TTC549 (cell line): Measurements from ENCODE around the gene CIDEA.

Experiments
- FAIRE-seq: peaks from 2 replicates; lab custom pipeline; 2012; peaks lifted over from hg19 to GRCh38; lab: Jason Lieb, UNC

Gene CIDEA

DNA sequence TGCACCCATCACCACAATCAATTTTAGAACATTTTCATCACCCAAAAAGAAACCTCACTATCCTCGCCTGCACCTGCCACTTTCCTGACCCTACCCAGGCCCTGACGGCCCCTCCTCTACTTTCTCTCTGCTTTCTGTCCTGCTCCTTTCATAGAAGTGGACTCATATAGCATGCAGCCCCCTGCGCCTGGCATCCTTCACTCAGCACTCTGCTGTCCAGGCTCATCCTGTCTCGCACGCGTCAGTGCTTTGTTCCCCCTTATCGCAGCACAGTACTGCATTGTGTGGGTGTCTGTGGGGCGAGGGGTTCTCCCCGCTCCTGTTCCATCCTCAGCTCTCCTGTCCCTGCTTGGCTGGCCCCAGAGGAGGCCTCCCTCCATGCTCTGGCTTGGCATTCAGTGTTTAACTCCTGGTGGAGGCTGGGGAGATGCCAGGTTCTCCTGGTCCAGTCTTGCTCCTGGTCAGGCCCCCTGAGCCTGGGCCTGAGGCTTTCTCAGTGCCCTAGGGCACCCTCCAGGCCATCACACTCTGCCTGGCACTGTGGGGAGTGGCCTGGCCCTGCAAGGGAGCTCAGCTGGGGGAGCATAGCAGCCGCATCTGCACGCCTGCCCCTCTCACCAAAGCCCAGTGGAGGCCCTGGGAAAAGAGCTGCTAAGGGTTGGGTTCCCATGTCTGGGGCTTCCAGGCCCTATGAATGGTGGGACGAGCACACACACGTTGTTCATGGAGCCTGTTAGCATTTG is 47.3 kb downstream of the CIDEA start:
- FAIRE-seq = no peak

DNA sequence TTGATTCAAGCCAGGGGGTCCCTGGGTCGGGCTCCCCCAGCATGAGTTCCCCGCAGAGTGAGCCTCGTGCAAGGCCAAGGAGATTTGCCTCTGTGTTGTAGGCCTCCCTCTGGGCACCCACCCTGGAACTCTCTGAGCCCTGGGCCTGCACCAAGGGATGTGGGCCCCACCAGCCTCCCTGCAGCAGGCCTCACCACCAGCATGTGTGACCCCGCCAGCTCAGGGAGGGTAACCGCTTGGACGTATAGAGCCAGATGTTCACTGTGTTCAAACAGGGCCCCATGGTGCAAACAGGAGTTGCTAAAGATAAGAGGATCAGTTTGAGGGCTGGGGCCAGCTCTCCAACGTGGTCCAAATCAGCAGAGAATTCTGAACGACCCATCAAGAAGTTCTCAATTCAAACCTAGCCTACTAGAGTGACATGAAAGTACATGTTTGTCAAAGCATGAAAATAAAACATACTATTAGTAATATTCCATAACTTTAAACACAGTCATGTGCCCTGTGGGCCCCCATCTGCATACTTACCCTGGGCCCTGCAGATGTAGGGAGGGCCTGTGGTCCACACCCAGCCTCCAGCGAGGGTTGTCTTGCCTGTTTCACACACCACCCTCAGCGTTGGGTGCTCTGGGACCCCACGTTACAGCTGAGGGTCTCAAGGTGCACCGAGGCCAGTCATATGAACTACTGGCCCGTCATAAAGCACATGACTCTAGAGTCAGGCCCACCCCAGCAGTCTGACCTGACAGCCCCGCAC is 48.4 kb downstream of the CIDEA start:
- no peak for FAIRE-seq

DNA sequence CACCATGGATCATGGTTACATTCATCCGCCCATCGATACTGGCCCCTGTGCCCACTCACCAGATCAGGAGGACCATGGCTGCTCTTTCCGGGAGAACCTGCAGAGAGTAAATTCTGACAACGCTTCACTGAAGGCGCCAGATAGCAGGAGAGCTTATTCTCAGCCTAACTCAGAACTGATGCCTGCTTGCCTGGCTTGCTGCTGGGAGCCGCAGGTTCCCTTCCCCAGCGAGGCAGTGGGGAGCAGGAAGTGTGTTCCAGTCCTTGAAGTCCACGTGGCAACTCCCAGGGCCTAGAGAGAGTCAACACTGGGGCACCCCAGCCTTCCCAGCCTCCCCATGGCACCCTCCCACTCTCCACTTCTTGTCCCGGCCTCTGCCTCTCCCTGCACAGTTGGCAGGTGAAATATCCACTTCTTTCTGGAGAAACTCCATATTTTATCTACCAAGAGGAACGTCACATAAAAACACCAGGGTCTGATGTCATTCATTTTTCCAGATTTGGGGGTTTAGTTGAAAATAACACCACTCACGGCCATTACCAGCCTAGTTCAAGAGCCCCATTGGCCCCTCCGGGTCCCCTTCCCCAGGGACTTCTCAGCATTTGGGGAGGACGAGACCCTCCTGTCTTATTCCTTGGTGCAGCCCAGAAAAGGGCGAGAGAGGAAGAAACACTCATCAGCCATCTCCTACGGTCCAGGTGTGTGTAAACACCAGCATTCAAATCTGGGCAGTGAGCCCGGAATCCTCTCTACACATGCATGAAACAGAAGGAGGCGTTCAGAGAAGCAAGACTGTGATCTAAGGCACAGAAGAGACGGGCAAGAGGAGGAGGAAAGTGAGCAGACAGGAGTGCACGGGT is 50.4 kb downstream of the CIDEA start:
- no peak for FAIRE-seq

DNA sequence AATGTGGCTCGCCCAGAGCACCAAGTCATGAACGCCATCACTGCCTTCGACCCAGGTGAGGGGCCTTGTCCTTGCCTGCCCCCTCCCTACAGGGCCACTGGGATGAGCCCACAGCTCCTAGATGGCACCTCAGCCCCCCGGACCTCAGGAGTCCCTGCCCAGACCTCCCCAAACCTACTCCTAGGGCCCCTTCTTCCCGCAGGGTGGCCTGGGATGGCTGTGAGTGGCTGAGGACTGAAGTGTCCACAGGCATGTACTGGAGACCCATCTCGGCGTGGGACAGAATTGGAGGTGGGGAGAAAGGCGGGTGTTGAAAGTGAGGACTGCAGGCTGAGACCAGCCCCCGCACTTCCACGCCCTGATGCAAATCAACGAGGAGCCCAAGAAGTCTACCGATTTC is 51.0 kb downstream of the CIDEA start:
- no peak for FAIRE-seq

DNA sequence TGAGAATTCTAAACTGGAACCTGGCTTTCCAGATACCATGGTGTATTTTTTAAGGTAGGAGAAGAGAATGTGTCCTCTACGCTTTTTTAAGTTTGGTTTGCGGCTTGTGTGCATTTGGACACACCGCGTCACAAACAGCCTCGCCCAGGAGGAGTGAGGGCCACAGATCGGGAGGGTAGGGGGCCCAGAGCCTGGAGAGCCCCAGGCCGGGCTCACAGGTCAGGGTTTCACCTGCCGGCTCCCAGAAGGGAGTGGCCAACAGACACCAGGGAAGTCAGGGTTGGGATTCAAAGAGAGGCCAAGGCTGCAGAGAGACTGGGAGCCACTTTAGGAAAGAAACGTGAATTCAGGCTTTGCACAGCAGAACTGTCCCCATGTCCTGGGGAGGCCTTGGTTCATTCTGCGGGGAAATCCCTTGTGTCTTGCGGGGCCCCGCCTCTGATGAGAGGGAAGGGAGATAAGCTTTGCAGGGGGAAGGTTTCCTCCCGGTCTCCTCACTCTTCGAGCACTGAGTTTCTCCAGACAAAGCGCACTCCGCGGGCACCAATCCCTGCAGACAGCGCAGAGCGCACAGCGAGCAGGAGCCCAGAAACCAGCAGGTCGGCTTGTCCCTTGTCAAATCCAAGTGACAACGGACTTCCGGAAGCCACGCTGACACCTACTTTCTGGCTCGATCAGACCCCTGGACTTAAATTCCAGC is 51.9 kb downstream of the CIDEA start:
- FAIRE-seq = no peak

DNA sequence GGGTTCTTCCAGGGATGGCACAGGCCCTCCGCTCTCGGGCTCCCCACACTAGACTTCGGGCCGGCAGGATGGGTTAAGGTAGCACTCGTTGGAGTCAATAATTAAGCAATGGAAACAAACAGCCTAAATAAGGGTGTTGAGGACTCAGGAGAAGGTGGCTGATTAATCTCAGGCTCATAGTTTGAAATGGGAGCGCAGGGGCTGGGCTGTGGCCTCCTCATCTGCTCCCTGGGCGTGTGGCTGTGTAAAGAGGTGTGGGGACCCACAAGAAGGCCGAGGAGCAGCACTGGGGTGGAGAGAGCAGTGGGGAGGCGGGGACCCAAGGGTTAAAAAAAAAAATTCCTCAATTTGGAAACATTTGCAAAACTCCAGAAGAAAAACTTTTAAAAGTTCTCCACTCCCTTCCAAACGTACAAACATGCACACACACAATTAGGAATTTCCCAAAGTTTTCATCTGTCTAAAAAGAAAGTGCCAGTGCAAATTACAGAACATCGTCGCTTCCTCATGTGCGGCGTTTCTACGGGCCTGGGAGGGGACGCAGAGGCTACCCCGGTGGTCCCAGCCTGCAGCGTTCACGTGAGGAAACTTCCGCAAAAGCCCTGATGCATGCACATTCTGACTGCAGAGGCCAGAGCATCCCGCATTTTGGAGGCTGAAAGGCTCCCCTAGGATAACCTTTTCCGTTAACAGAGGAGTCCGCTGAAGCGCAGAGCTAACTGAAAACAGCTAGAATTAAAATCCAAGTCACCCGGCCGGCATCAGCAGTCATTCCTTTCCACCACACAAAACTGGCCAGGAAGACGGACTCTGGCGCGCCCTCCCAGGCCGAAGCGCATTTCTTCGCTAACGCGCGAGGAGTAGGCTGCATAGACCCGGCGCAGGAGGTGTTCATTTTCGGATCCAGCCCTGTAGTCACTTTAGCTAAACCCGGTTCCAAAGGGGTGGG is 52.9 kb downstream of the CIDEA start:
- FAIRE-seq = no peak

DNA sequence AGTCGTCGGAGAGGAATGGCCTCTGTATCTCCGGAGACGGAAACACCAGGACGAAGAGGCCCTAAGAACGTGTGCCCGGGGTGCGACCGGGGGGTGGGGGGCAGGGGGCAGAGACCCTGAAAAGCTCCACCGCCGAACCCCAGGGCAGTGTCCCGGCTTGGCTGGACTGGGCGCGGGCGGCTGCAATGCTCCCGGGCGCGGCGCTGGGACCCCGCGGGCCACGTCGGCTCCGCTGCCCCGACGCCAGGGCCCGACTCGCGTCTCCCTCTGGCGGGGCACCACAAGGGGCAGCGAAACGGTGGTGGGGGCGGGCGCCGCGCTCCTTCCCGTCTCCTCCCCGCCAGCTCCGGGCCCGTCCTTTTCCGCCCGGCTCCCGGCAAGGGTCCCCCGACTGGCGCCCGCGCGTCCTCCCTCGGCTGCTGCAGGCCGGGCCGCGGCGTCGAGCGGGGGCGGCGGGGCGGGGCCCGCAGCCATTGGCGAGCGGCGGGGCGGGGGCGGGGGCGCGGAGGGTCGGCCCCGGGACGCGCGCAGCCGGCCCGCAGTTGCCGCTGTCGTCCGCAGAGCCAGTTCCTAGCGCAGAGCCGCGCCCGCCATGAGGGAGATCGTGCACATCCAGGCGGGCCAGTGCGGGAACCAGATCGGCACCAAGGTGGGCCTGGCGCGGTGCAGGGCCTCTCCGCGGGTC is 53.7 kb downstream of the CIDEA start, which contains the start of gene TUBB6:
Gene TUBB6 (plus strand): TSS at position 541 of the 685 bp plus-strand sequence. CDS start 52 bp downstream, at position 593.
- no peak for FAIRE-seq

DNA sequence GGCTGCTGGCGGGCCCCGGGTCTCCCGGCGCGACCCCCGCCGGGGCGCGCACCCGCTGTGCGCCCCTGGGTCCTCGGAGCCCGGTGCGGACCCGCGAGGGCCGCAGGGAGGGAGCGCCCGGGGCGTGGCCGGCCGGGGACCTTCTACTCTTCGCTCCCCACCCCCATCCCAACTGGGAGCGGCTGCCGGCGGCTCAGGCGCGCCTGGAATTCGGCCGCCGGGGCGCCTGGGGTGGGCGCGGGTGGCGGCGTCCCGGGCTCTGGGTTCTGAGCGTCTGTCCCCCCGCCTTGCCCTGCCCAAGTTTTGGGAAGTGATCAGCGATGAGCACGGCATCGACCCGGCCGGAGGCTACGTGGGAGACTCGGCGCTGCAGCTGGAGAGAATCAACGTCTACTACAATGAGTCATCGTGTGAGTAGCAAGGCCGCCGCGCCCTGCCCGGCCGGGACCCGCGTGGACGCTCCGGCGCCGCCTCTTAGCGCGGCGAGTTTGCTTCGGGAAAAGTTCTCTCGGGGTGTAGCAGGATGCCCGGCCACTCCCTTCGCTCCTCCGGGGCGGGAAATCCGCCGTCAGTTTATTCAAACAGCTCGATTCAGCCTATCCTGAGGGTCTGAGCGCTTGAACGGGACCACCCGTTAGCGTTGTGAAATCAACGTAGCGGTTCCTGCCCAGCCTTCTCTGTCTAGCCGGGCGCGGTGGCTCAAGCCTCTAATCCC is 54.4 kb downstream of the CIDEA start:
- no peak for FAIRE-seq

DNA sequence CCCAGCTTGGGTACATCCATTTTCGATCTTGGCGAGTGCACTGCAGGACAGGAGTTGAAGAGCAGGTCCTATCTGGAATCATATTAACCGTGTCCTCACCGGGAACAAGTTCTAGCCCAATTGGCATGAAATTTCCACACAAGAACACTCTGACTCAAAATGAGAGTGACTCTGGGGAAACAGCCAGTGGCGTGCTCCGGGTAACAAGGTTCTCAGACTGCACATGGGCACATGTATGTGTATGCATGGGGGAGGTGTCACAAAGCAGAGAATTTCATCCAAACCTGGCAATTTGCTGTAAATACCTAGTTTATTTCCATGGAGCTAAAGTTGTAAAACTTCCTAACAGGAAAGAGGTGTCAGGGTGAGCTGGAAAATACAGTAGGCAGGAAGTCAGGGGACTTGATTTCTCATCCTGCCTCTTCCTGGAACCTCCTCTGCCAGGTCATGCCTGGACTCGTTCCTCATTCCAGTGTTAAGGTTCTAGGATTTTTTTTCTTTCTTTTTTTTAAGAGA is 55.6 kb downstream of the CIDEA start:
- no peak for FAIRE-seq

DNA sequence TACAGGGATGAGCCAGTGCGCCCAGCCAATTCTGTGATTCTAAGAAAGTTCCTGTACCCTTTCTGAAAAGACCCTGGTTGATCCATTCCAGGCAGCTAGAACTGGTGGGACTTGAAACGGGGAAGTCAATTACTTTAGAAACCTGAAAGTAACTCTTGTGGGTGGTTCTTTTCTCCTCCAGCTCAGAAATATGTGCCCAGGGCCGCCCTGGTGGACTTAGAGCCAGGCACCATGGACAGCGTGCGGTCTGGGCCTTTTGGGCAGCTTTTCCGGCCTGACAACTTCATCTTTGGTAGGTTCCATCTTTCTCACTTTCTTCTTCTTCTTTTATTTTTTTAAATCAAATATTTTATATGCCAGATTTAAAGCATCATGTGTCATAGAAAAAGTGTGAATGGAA is 56.6 kb downstream of the CIDEA start:
- FAIRE-seq = no peak

DNA sequence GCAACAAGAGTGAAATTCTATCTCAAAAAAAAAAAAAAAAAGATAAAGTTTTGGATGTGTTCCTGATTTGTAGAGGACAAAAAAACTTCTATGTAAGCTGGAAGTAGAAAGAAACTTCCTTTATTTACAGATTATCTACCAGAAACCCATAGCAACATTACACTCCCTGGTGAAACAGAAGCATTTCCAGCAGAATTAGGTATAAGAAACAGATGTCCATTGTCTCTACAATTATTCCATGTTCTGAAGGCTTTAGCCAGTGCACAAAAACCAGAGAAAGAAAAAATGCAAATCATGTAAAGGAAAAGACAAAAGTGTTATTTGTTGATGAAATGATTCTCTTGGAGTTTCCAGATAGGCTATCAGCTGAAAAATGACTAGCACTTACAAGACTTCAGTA is 58.8 kb downstream of the CIDEA start:
- FAIRE-seq = no peak

DNA sequence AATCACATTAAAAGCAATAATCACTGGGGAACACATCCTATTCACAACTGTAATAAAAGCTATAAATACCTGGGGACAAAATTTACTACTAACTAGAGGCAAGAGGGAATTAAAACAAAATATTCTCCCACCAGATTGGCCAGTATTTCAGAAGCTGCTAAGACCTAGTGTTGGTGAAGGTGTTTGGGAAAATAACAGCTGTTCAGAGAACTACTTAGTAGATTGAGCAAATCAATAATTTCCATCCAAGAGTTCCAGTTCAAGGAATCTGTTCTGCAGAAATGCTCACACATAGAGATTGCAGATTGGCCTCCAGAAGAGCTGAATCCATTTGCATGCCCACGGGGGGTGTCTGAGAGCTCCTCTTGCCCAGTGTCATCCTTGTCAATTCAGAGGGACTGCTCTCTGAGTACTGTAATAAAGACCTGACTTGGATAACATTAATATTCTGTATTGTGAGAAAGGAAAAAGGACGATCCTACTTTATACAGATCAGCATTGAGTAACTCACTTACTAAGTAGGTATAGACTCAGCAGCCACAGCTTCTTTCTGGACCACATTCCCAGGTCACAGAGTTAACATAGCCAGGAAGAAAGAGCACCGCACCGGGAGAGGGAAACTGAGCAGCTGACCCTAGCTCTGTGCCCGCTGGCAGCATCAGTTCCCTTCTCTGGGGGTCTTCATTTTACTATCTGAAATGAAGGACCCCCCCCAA is 59.5 kb downstream of the CIDEA start:
- FAIRE-seq = no peak

DNA sequence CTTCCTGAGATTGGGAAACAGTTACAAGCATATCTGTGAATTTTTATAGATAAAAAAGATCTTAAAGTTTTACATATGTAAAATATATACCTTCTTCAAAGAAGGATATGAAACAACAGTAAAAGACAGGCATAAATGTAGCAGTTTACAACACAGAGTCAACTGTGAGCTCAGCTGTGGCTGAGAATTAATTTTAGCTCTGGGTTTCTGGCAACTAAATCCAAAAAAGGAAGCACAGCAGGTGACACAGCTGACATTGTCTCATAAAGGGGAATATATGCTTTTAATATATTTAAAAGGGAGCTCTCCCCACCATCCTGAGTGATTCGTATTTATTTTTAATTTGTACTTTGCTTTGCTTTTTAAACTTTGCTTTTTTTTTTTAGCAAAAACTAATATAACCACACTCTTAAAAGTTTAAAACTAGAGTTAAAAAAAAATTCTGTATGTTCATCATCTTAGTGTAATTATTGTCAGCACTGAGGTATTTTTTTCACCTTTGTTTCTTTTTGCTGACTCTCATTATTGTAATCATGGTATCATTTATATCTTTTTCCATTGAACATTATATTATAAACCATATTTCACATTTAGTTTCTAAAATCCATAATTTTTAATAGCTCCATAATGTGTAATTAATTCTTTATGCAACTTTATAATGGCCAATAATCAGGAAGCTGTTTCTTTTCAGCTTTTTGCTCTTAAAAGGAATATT is 60.6 kb downstream of the CIDEA start:
- no peak for FAIRE-seq

DNA sequence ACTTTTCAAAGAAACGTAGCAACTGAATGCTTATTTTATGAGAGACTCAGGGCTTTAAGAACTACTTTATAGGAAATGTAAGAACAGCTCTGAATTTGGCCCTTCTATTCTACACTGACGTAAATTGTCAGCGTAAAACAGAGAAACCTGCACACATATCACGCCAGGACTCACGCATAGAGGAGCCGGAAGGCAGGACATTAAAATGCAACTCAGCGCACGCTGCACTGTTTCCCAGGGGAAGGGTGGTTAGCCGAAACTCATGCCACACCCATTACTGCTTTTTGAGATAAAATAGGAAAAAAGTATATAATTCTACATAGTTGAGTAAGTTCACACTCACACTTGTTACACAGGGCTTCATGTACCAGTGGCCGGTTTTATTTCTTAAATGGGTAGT is 61.3 kb downstream of the CIDEA start:
- FAIRE-seq = no peak

DNA sequence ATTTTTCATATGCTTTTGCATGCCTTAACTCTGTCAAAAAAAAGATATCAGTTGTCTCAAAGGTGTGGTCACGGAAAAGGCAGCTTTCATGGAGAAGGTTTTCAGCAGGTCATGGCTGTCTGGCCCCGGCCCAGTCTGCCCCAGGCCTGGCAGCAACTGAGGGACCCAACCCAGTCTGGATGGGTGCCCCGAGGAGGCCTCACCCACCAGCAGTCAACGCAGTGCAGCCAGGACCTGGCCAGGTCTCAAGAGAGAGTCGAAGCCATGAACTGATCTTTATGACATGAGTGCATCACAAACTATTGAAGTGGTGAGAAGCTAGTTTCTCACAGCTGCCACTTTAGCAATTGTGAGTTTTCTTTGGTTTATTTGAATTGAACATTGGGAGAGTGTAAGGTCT is 61.8 kb downstream of the CIDEA start:
- FAIRE-seq = no peak

DNA sequence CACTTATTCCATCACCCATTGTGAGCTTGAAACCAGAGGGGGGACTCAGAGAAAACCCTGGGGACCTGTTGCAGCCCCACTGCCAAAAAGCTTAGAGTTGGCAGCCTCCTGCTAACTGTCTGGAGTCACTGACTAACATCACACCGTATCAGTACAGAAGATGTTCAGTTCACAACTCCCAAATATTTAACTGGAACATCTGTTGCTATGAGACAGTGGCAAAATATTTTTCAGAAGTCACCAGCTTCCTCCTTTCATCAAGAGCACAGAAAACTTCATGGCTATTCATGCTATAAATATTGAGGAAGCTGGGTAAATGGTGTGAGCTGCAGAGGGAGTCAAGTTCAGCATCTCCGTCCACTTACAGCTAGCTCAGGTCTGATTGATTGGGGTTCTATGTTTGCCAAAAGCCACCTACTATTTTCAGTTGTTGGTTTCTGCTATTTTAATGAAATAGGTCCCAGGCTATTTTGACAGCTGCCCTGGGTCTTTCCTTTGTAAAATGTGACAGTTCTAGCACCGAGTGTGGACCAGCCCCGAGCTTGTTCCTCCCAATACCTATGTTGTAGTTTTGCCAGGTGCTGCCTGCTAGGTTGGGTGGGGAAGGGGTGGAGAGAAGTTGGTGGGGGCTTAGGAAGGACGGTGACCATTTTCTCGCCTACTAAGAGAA is 63.6 kb downstream of the CIDEA start:
- no peak for FAIRE-seq

DNA sequence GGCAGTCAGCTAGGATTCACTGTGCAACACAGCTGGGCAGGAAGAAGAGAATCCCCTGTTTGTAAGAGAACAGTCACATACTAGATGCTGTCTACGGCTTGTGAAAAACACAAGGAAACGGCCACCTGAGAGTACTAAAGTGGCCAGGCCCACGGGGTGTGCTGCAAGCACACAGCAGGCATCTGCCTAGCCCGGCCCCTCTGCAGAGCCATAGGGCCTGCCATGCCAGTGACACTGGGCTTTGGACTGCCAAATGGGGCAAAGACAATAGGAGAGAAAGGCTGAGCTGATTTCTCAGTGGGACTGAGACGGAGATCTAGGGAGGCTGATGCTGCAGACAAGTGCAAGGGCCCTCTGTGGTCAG is 64.2 kb downstream of the CIDEA start:
- FAIRE-seq = no peak

DNA sequence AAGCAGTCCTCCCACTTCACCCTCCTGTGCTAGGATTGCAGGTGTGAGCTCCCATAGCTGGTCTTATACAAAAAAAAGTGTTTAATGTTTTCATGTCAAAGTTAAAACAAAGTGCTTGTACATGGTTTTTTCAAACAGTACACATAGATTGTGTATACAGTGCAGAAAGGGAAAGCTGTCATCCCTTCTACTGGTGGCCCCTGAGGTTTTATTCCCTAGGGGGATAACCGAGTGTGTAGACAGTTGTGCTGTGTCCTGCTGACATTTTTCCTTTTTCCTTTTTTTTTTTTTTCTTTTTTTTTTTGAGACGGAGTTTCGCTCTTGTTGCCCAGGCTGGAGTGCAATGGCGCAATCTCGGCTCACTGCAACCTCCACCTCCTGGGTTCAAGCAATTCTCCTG is 64.7 kb downstream of the CIDEA start:
- no peak for FAIRE-seq
